Bronchial smooth muscle cell (primary cell): Measurements from ENCODE around the gene LRCH2. TPM values are rescaled to one million over a fixed set of nuclear protein-coding genes. Genes with fewer than 3 reads are reported as not detected.

ENCODE experiments used
- total RNA-seq: library from RNA; depleted of rRNA; stranded (reverse); fragments of >200 nt; gene quantifications from 2 replicates; pipeline ENCODE4 v1.2.1, GENCODE V29; 2014

Gene LRCH2, protein sequence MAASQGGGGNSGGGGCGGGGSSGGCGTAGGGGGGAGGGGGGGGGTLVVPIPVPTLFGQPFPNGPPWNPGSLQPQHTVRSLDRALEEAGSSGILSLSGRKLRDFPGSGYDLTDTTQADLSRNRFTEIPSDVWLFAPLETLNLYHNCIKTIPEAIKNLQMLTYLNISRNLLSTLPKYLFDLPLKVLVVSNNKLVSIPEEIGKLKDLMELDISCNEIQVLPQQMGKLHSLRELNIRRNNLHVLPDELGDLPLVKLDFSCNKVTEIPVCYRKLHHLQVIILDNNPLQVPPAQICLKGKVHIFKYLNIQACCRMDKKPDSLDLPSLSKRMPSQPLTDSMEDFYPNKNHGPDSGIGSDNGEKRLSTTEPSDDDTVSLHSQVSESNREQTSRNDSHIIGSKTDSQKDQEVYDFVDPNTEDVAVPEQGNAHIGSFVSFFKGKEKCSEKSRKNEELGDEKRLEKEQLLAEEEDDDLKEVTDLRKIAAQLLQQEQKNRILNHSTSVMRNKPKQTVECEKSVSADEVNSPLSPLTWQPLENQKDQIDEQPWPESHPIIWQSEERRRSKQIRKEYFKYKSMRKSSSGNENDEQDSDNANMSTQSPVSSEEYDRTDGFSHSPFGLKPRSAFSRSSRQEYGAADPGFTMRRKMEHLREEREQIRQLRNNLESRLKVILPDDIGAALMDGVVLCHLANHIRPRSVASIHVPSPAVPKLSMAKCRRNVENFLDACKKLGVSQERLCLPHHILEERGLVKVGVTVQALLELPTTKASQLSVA
- total RNA-seq, result 4.6 and 7.6 TPM in 2 replicates

DNA sequence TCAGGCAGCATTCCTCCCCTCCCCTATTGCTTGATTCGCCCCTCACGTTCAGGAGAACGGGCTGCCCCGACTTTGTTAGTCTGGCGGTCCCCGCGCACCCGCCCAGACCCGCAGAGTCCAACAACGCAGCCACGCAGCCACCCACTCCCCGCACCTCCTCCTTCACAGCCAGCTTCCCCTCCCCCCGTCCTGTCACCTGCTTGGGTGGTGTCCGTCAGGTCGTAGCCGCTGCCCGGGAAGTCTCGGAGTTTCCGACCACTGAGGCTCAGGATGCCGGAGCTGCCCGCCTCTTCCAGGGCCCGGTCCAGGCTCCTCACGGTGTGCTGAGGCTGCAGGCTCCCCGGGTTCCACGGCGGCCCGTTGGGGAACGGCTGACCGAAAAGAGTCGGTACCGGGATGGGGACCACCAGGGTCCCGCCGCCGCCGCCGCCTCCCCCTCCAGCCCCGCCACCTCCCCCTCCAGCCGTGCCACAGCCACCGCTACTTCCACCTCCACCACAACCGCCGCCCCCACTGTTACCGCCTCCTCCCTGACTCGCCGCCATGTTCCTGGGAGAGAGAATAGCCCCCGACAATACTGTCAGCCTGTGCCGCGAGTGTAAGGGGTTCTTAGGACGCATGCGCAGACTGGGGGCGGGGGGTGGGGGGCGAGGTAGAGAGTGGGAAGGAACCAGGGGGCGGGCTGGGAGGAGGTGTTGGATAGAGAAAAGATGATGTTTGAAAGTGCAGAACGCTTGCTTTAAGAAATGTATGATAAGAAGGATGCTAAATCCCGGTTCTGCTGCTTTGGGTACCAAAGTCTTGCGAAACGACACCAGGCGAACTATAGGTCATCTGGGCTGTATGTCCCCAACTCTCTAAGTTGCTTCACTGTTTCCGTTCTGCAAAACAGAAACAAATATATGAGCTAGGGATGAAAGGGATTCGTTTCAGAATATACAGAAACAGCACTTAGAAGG is at the start of gene LRCH2:
Gene LRCH2 (minus strand): TSS at position 600 of the 959 bp plus-strand sequence. CDS start 55 bp downstream, at position 545.

DNA sequence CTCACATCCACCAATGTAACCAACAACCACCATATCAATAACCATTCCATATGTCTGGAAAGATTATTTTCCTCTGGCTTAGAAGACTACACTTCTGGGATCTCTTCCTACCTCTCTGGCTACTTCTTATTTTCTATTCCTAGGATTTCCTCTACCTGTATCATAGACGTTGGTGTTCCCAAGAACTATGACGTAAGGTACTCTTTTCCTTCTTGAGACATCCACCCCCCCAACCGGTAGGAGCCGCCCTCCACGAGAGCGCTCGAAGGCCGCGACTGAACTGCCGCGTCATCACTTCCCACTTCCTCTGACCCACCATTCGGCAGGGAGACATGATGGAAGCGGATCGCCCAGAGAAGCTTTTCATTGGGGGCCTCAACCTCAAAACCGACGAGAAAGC is 44.8 kb downstream of the LRCH2 start, which contains the start of gene RBMXL3:
Gene RBMXL3 (plus strand): TSS at position 301 of the 400 bp plus-strand sequence. CDS start 32 bp downstream, at position 333.

Other genes starting within 250 kb of the LRCH2 start
- gene IL13RA2, start 216.5 kb downstream of the LRCH2 start, total RNA-seq, result 51.9 and 56.7 TPM in 2 replicates
- not detected in 2 replicates for gene RBMXL3, start 44.7 kb downstream of the LRCH2 start, total RNA-seq
- not detected in 2 replicates for gene LUZP4, start 55.6 kb upstream of the LRCH2 start, total RNA-seq